Endodermal cell (in vitro differentiated cells): Measurements from ENCODE around the gene GTF2F2. TPM values are rescaled to one million over a fixed set of nuclear protein-coding genes. Genes with fewer than 3 reads are reported as not detected.

Source experiments
- DNase-seq: peaks from one replicate; pipeline ENCODE4 v3.0.0-alpha.2; 2017
- H3K27ac ChIP-seq: 2 replicates; pipeline ENCODE4 v1.5.1; 2013; ENCODE audit warnings: mild to moderate bottlenecking, low read depth, low read length, moderate library complexity
- H3K27me3 ChIP-seq: 2 replicates; pipeline ENCODE4 v1.6.1; 2013; ENCODE audit warnings: mild to moderate bottlenecking, low read length, moderate library complexity; ENCODE audit not compliant: insufficient read depth, control insufficient read depth, poor library complexity, severe bottlenecking
- H3K36me3 ChIP-seq: 2 replicates; pipeline ENCODE4 v1.7.0; 2013; ENCODE audit warnings: mild to moderate bottlenecking, low read length, moderate library complexity; ENCODE audit not compliant: control insufficient read depth, insufficient read depth
- H3K4me1 ChIP-seq: one replicate; pipeline ENCODE4 v1.7.0; 2013; ENCODE audit warnings: low read length; ENCODE audit not compliant: control insufficient read depth, insufficient read depth
- H3K4me3 ChIP-seq: 2 replicates; pipeline ENCODE4 v1.5.1; 2013; ENCODE audit warnings: mild to moderate bottlenecking, low read length, moderate library complexity
- H3K9ac ChIP-seq: 2 replicates; pipeline ENCODE4 v1.6.1; 2013; ENCODE audit warnings: mild to moderate bottlenecking, low read length, moderate library complexity; ENCODE audit not compliant: poor library complexity, severe bottlenecking; ENCODE audit errors: extremely low read depth
- H3K9me3 ChIP-seq: 2 replicates; pipeline ENCODE4 v1.6.1; 2013; ENCODE audit warnings: mild to moderate bottlenecking, low read length, moderate library complexity; ENCODE audit not compliant: control insufficient read depth
- H3K27ac Mint-ChIP-seq: 2 replicates; pipeline ENCODE4 v1.8.0; 2020; ENCODE audit warnings: mixed read lengths
- H3K27me3 Mint-ChIP-seq: 2 replicates; pipeline ENCODE4 v1.8.0; 2021; ENCODE audit warnings: mild to moderate bottlenecking, mixed read lengths; ENCODE audit not compliant: insufficient read depth
- H3K36me3 Mint-ChIP-seq: 2 replicates; pipeline ENCODE4 v1.8.0; 2020; ENCODE audit warnings: low read depth, mixed read lengths
- H3K4me1 Mint-ChIP-seq: 2 replicates; pipeline ENCODE4 v1.8.0; 2020; ENCODE audit warnings: mixed read lengths
- H3K4me3 Mint-ChIP-seq: 2 replicates; pipeline ENCODE4 v1.8.0; 2020; ENCODE audit warnings: mild to moderate bottlenecking, moderate library complexity, mixed read lengths
- H3K9me3 Mint-ChIP-seq: 2 replicates; pipeline ENCODE4 v1.8.0; 2020; ENCODE audit warnings: mild to moderate bottlenecking, mixed read lengths
- WGBS, 2 experiments: methylation state at CpG; one replicate each; pipeline versions ENCODE4 v1.1.5 to v1.1.7; 2013; ENCODE audit warnings: missing lambda C conversion rate in 2 of 2, mixed read lengths in 1 of 2; ENCODE audit not compliant: insufficient coverage in 1 of 2, insufficient read length in 1 of 2; 5-methylcytosine and 5-hydroxymethylcytosine counted together
- total RNA-seq, 2 donors: library from RNA; stranded (reverse); fragmentation: NEBNext Ultra II Directional in 1 of 2; extraction: Animal tissue kit (Norgen Biotek cat#: 25700) in 1 of 2; gene quantifications; 2 replicates in 1 of 2; 3 replicates in 1 of 2; pipeline ENCODE4 v1.2.1, GENCODE V29; 2021
- TF ChIP-seq, protein P1 (sequence below): fragments of 200-600 bp; sonication (generic); conservative IDR thresholded peaks from 2 replicates; pipeline ENCODE4 v1.5.0; 2021; ENCODE audit warnings: antibody characterized with exemption, mild to moderate bottlenecking

Gene GTF2F2
- total RNA-seq, 2 donors from 2014 or later = 27.0 to 27.4 TPM

DNA sequence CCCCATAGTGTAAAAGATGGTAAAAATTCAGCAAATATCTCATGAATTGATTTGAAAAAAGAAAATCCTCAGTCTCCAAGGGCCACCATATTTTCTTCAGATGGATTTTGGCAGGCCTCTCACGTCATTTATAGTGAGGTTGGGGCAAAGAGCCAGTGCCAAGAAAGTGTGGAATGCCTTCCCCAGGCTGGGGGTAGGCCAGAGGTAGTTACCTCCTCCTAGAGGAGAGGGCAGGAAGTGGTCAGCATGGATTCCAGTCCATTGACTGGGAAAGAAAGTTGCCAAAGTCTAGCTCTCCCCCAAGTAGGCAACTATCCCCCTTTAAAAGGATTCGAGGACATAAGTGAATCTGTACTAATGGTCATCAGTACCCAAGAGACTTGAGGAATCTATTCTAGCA, 148.9 kb downstream of the GTF2F2 start:
- Mint-ChIP-seq H3K36me3 (peaks cover 23% of the 10 kb centered on the region), H3K4me3 (no peak overlapping the region), H3K27ac (no peak overlapping the region), H3K4me1 (peaks cover 23% of the 10 kb centered on the region), H3K27me3 (no peaks in the 10 kb centered on the region), H3K9me3 (no peaks in the 10 kb centered on the region)
- no peak for DNase-seq
- Histone ChIP-seq H3K4me3 (no peak overlapping the region), H3K27me3 (no peaks in the 10 kb centered on the region), H3K9me3 (no peaks in the 10 kb centered on the region), H3K9ac (no peak overlapping the region), H3K36me3 (peaks cover 9% of the 10 kb centered on the region), H3K4me1 (no peaks in the 10 kb centered on the region), H3K27ac (no peak overlapping the region)
- WGBS, 2 experiments = 90 to 94% methylated on average over 2 of the region's 2 CpGs
- TF ChIP-seq, protein P1, sequence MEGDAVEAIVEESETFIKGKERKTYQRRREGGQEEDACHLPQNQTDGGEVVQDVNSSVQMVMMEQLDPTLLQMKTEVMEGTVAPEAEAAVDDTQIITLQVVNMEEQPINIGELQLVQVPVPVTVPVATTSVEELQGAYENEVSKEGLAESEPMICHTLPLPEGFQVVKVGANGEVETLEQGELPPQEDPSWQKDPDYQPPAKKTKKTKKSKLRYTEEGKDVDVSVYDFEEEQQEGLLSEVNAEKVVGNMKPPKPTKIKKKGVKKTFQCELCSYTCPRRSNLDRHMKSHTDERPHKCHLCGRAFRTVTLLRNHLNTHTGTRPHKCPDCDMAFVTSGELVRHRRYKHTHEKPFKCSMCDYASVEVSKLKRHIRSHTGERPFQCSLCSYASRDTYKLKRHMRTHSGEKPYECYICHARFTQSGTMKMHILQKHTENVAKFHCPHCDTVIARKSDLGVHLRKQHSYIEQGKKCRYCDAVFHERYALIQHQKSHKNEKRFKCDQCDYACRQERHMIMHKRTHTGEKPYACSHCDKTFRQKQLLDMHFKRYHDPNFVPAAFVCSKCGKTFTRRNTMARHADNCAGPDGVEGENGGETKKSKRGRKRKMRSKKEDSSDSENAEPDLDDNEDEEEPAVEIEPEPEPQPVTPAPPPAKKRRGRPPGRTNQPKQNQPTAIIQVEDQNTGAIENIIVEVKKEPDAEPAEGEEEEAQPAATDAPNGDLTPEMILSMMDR = peak; percentile 56

DNA sequence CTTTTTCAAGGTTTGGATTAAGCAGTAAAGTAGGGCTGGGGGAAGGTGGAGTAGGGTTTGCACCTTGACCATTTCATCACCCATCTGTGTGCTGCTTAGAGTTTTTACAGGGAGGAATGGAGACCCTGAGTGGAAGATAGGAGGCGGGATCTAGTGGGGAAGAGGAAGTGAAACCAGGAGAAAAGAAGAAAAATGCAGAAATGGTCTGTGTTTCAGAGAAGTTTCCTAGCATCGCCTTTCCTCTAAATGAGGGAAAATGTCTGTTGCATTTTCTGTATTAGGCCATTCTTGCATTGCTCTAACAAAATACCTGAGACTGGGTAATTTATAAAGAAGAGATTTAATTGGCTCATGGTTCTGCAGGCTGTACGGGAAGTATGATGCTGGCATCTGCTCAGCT, 156.6 kb downstream of the GTF2F2 start:
- H3K9me3 Mint-ChIP-seq = no peaks in the 10 kb centered on the region
- peaks cover 10% of the 10 kb centered on the region for H3K36me3 ChIP-seq
- no peak overlapping the region for H3K27ac Mint-ChIP-seq
- H3K27me3 Mint-ChIP-seq = no peaks in the 10 kb centered on the region
- H3K27ac ChIP-seq = no peak overlapping the region
- no peak overlapping the region for H3K4me3 ChIP-seq
- H3K36me3 Mint-ChIP-seq = peaks cover 33% of the 10 kb centered on the region
- H3K4me1 Mint-ChIP-seq = peaks cover 2% of the 10 kb centered on the region
- peaks cover 8% of the 10 kb centered on the region for H3K9me3 ChIP-seq
- no peak for DNase-seq
- 97 to 100% methylated on average over 3 of the region's 3 CpGs for WGBS, 2 experiments
- no peaks in the 10 kb centered on the region for H3K4me1 ChIP-seq
- H3K27me3 ChIP-seq = no peaks in the 10 kb centered on the region
- H3K4me3 Mint-ChIP-seq = no peak overlapping the region
- TF ChIP-seq, protein P1 = no peak
- H3K9ac ChIP-seq = no peak overlapping the region

DNA sequence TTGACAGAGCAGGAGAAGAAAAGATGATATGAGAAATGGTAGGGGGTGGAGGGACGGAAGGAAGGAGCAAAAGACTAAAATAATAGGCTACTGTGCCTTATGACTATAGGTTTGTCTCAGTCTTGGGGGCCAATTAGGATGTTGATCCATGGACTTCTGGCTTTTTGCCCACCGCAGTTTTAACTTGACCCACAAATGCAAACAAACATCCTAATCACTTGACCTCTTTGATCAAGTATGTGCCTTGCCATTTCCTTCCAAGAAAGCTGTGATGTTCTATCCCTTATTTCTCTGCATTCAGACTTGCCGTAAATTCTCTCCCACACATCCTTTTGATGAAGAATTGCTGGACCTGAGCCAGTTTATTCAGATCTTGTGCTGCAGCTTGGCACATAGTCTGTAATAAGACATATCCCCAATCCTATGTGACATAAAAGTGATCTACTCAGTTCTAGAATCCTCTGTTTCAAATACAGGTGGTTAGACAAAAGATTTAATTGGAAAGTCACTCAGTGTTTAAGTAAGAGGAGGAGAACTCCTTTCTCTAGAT, 157.9 kb downstream of the GTF2F2 start:
- TF ChIP-seq, protein P1 = no peak
- no peak overlapping the region for H3K4me3 ChIP-seq
- no peaks in the 10 kb centered on the region for H3K27me3 Mint-ChIP-seq
- H3K9me3 Mint-ChIP-seq = no peaks in the 10 kb centered on the region
- no peaks in the 10 kb centered on the region for H3K27me3 ChIP-seq
- no peak overlapping the region for H3K4me3 Mint-ChIP-seq
- H3K27ac Mint-ChIP-seq = no peak overlapping the region
- H3K27ac ChIP-seq = no peak overlapping the region
- H3K36me3 ChIP-seq = peaks cover 14% of the 10 kb centered on the region
- H3K4me1 ChIP-seq = no peaks in the 10 kb centered on the region
- H3K9ac ChIP-seq = no peak overlapping the region
- H3K4me1 Mint-ChIP-seq = peaks cover 8% of the 10 kb centered on the region
- 89 to 91% methylated on average over 2 to 3 of the region's 3 CpGs for WGBS, 2 experiments
- H3K9me3 ChIP-seq = peaks cover 8% of the 10 kb centered on the region
- peaks cover 31% of the 10 kb centered on the region for H3K36me3 Mint-ChIP-seq
- no peak for DNase-seq
